HG02571 (cell line): Measurements from ENCODE around the gene NPEPPS.
"Not testable (repeated sequence)": the region's sequence is repeated elsewhere in the genome, so short reads cannot be mapped to it uniquely, and the experiment has no call there.

Experiments used
- ATAC-seq: cut with Tn5 transposase; IDR thresholded peaks from one replicate; pipeline ENCODE4 v1.9.1; 2021; ENCODE audit warnings: mild to moderate bottlenecking, moderate library complexity; ENCODE audit not compliant: unreplicated experiment

Gene NPEPPS, protein sequence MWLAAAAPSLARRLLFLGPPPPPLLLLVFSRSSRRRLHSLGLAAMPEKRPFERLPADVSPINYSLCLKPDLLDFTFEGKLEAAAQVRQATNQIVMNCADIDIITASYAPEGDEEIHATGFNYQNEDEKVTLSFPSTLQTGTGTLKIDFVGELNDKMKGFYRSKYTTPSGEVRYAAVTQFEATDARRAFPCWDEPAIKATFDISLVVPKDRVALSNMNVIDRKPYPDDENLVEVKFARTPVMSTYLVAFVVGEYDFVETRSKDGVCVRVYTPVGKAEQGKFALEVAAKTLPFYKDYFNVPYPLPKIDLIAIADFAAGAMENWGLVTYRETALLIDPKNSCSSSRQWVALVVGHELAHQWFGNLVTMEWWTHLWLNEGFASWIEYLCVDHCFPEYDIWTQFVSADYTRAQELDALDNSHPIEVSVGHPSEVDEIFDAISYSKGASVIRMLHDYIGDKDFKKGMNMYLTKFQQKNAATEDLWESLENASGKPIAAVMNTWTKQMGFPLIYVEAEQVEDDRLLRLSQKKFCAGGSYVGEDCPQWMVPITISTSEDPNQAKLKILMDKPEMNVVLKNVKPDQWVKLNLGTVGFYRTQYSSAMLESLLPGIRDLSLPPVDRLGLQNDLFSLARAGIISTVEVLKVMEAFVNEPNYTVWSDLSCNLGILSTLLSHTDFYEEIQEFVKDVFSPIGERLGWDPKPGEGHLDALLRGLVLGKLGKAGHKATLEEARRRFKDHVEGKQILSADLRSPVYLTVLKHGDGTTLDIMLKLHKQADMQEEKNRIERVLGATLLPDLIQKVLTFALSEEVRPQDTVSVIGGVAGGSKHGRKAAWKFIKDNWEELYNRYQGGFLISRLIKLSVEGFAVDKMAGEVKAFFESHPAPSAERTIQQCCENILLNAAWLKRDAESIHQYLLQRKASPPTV

DNA sequence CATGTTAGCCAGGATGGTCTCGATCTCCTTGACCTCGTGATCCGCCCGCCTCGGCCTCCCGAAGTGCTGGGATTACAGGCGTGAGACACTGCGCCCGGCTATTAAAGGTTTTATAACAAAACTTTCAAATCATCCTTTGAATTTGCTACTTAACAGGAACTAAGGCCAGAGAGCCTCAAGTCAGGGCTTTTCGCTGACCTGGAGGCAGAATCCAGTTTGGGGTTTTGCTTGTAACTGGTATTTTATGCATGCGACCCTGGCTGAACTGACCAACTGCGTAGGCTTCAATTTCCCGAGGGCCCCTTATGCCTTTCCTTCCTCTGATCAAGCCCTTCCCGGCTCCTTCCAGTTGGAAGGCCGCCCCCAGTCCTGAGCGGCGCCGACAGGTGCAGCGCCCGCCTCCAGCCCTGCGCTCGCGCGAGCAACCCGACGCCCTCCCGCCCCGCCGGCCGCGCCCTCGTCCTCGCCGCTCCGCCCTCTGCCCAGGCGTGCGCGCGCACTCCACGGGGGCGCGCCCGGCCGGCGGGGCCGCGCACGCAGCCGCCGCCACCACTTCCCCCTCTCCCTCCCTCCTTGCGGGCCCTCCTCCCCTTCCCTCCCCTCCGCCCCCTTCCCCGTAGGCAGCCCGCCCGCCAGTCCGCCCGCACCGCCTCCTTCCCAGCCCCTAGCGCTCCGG is at the start of gene NPEPPS:
TSS of gene NPEPPS (plus strand) at position 552 of the 676 bp plus-strand sequence. CDS start 193 bp downstream, outside the sequence.
- ATAC-seq, result peak; percentile 72

GRCh38 chr17:47491841-47492212 is 39.1 kb upstream of the NPEPPS start:
- ATAC-seq, result not testable (repeated sequence)

DNA sequence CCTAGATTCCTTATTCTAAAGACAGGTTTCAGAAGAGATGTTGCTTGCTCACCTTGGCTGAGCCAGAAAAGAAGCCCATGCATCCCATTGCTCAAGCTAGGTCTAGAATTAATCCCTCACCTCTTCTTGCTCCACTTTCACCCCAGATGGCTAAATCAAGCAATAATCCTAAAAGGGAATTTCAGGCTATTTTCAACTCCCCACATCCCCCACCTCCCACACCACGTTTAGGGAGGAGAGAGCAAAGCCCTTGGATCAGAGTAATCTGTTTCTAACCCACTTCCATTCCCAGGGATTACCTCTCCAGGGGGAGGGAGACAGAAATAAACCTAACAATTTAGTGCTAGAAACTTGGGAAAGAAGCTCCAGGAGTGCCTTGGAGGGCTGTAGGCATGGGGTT is 31.8 kb upstream of the NPEPPS start:
- not testable (repeated sequence) for ATAC-seq

GRCh38 chr17:47499494-47499893 is 31.4 kb upstream of the NPEPPS start:
- ATAC-seq, result not testable (repeated sequence)

GRCh38 chr17:47500620-47501019 is 30.3 kb upstream of the NPEPPS start:
- ATAC-seq, result not testable (repeated sequence)

DNA sequence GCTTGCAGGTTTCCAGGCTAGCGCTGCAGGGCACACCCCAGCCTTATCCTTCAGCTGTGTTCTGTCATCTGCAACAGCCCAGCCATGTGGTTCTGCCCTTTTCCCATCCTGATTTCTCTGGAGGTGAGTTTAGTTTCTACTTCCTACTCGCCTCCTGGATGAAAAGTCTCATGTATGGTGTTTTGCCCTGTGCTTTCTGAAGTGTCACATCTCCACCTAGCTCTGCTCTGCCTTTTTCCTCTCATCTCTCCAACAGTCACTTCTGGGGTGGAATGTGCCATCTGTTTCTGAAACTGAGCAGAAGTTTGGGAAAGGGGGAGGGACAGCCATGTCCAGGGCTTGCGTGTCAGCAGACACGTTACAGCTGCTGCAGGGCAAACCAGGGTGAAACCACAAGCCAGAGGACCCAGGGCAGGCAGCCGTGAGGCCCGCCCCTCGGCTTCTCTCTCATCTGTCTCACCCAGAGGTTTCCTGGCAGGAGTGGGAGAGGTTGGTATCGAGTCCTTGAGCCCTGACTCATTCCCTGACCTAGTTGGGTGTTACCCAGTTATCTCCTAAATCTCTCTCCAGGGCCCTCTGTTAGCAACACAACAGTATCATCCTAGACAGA is 28.7 kb upstream of the NPEPPS start:
- ATAC-seq, result peak; percentile 48

DNA sequence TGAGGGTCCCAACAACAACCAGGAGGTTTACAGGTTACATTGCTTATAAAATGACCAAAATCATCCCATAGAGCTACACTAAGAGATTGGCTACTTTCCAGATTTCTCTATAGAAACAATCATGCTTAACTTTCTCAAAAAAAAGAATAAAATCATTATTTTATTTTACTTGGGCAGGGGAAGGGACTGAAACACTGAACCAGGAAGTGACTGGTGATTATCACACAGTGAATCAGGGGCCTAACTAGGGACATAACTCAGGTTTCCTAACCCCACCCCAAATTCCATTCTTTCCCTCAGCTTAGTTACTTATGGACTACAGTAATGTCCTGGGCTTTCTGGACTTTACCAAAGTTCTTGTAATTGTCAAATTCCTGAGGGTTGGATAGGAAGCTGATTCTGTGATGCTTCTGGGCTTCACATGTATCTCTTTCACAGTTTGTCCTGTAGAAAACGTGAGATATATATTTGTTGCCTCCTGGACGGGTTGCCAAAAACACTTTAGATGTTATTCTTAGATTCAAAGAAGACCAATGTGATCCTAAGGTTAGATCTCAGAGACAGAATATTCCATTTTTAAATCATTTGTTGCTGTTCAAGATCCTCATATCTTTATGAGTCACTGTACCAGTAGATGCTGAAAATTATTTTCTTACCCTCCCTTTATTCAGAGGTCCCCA is 28.0 kb upstream of the NPEPPS start:
- ATAC-seq, result not testable (repeated sequence)

DNA sequence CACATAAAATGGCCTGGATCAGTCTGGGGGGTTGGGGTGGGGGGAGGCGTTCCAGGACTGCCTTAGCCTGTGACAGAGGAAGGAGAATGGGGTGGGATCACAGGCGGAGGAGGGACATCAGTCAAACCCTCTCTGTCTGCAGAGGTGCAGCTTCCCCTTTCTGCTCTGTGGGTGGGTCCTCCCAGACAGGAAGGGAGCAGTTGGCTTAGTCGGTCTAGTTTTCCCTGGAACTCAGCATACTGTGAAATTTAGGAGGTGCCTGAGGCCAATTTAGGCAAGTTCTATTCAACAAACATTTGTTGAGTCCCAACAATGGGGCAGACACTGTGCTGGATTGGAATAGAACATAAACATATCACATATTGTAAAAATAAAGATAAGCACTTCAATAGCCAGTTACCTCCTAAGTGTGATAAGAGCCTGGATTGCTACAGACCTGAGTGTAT is 19.2 kb upstream of the NPEPPS start:
- ATAC-seq, result not testable (repeated sequence)

DNA sequence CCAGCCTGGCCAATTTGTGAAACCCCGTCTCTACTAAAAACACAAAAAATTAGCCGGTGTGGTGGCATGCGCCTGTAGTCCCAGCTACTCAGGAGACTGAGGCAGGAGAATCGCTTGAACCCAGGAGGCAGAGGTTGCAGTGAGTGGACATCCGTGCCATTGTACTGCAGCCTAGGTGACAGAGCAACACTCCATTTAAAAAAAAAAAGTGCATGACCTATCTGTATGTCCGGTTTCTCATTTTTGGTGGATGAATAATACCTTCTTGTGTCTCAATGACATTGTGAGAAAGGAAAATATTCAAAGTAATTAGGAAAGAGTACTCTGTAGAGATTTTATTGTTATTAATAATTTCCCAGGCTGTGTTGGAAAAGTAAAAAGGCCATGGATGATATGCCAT is 17.6 kb upstream of the NPEPPS start:
- ATAC-seq, result not testable (repeated sequence)

- ATAC-seq, result not testable (repeated sequence)
Measured at GRCh38 chr17:47518880-47519279, 12.0 kb upstream of the NPEPPS start.

GRCh38 chr17:47519365-47519764 is 11.5 kb upstream of the NPEPPS start:
- ATAC-seq, result not testable (repeated sequence)

DNA sequence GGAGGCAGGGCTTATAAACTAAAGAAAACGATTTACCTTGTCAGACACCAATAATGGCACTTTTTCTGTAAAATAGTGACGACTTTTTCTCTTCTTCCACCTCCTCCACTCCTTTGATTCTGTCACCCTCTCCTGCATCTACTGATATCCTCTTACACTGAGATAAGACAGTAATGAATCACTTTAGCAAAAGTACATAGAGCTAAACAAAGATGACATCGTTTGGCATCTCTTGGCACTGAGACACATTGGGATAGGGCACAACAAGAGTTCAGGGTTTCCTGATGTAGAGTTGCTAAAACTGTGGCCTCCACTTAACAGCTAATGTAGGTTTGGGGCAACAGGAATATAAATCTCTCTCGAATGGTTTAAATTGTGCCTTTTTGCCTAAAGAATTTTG is 10.6 kb upstream of the NPEPPS start:
- ATAC-seq, result not testable (repeated sequence)

DNA sequence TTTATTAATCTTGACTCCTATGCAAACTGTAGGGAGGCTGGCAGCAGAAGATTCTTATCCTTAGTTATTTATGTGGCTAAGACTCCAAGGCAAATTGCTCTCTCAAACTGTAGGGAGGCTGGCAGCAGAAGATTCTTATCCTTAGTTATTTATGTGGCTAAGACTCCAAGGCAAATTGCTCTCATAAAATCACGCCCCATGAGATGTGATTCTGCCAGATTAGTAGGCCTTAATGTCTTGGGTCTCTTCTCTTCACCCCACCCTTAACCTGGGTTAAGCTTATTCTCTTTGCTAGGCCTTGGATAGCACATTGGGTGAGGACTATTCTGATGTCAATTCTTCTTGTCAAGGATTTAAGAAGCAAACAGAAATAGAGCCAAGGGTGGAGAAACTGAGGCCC is 9.5 kb upstream of the NPEPPS start:
- not testable (repeated sequence) for ATAC-seq

DNA sequence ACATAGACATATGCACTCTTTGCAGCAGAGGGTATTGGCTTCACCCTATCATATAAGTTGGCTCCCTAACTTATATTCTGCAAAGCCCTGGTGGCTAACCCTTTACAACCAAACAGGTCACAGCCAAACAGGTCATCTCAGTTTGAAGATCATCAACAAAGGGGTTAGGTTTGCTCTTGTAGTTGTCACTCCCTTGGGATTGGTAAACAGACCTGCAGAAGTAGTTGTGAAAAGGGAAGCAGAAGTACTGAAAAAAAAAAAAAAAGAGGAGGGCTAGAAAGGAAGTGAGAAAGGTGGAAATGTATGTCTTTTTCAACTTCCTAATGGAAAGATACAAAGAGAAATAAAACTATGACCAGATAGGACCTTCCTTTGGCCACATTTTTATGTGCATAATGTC is 8.6 kb upstream of the NPEPPS start:
- ATAC-seq, result not testable (repeated sequence)

DNA sequence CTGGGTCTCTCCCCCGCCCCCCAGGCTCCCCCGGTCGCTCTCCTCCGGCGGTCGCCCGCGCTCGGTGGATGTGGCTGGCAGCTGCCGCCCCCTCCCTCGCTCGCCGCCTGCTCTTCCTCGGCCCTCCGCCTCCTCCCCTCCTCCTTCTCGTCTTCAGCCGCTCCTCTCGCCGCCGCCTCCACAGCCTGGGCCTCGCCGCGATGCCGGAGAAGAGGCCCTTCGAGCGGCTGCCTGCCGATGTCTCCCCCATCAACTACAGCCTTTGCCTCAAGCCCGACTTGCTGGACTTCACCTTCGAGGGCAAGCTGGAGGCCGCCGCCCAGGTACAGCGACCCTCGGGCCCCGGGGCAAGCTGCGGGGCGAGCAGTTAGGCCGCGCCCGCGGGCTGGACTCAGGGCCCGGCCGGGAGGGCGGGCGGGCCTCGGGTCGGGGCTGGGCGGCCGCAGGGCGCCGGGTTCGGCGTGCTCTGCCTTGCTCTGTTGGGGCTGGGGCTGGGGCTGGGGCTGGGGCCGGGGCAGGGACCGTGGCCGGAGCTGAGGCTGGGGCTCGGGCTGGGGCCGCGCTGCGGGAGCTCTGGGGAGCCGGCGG is 419 bp downstream of the NPEPPS start:
- peak; percentile 35 for ATAC-seq

DNA sequence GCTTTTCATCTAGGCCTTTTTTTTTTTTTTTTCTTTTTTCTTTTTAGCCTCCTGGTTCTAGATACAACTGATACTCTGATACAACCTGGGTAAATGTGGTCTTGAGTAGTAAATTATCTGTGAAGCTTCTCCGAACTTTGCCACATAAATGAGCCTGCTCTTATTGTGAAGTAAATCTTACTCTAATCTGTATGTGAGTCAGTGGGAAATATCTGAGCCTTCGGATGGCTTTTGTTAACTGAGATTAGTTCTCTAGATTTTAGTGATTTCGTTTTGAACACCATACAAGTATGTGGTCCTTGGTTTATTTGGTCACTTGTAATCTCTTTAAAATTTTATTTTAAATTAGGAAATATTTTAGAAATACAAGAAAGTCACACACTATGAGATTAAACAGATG is 8.2 kb downstream of the NPEPPS start:
- not testable (repeated sequence) for ATAC-seq

DNA sequence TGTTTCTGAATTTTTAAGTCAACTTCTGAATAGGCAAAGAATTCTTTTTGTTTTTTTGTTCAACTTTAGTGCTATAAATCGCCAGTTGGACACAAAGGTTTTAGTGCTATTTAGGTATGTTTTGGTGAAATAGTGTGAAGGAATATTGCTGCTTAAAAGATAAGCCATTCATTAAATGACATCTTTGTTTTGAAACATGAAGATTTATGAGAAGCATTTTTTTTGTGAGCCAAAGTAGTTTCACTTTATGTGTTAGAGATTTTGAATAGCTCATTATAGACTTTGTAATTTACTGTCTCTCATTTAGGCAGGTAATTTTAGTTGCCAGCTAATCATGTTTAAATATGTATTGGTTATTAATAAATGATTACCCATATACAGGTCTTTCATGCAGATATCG is 10.8 kb downstream of the NPEPPS start:
- ATAC-seq, result not testable (repeated sequence)

GRCh38 chr17:47544327-47544726 is 13.4 kb downstream of the NPEPPS start:
- not testable (repeated sequence) for ATAC-seq

GRCh38 chr17:47554733-47555132 is 23.8 kb downstream of the NPEPPS start:
- ATAC-seq, result not testable (repeated sequence)

- ATAC-seq, result not testable (repeated sequence)
Measured at GRCh38 chr17:47556108-47556507, 25.2 kb downstream of the NPEPPS start.
